CD4-positive, alpha-beta T cell (primary cell): ENCODE measurements around the gene FOXE3. TPM values are rescaled to one million over a fixed set of nuclear protein-coding genes. Genes with fewer than 3 reads are reported as not detected.

Experiments
- ATAC-seq: fragments of 200-7000 bp; cut with Tn5 transposase; one replicate; pipeline ENCODE4 v1.10.0; 2022; ENCODE audit warnings: mild to moderate bottlenecking; ENCODE audit not compliant: poor library complexity
- CTCF ChIA-PET: fragments of 350-600 bp; sonication (Branson Sonifier 250); formaldehyde crosslinking; loops from one replicate; lab custom pipeline; 2021; ENCODE audit warnings: antibody characterized with exemption, inconsistent platforms; lab: Charles Lee
- POLR2A ChIA-PET: fragments of 350-600 bp; sonication (Branson Sonifier 250); formaldehyde crosslinking; loops from one replicate; lab custom pipeline; 2021; ENCODE audit warnings: antibody characterized with exemption, inconsistent platforms; lab: Charles Lee
- DNase-seq, 14 experiments: peaks; one replicate each; pipeline ENCODE4 v3.0.0-alpha.2; 2013 to 2020; ENCODE audit warnings: mixed read lengths in 2 of 14
- H3K27ac ChIP-seq, 2 donors: one replicate each; pipeline versions ENCODE4 v1.5.1 to v1.7.0; 2013; ENCODE audit warnings: low read length in 2 of 2, low read depth in 1 of 2, mild to moderate bottlenecking in 1 of 2
- H3K27me3 ChIP-seq, 2 experiments: 1 replicate in 1 of 2; 2 replicates in 1 of 2; pipeline versions ENCODE4 v1.6.1 to v1.7.0; 2013; ENCODE audit warnings: low read length in 2 of 2, control low read depth in 1 of 2, mild to moderate bottlenecking in 1 of 2, moderate library complexity in 1 of 2; ENCODE audit not compliant: insufficient read depth in 2 of 2, control insufficient read depth in 1 of 2
- H3K36me3 ChIP-seq: one replicate; pipeline ENCODE4 v1.6.1; 2013; ENCODE audit warnings: low read length, control low read depth; ENCODE audit not compliant: insufficient read depth
- H3K4me1 ChIP-seq: one replicate; pipeline ENCODE4 v1.6.1; 2013; ENCODE audit warnings: low read length, control low read depth; ENCODE audit not compliant: insufficient read depth
- H3K4me3 ChIP-seq: one replicate; pipeline ENCODE4 v1.5.1; 2013; ENCODE audit warnings: mild to moderate bottlenecking, low read length, moderate library complexity
- H3K9me3 ChIP-seq, 2 experiments: 1 replicate in 1 of 2; 2 replicates in 1 of 2; pipeline versions ENCODE4 v1.6.1 to v1.7.0; 2013; ENCODE audit warnings: low read length in 2 of 2, mild to moderate bottlenecking in 2 of 2, control low read depth in 1 of 2, moderate library complexity in 1 of 2; ENCODE audit not compliant: control insufficient read depth in 1 of 2, insufficient read depth in 1 of 2
- H3K27ac Mint-ChIP-seq: one replicate; pipeline ENCODE4 v1.8.0; 2020; ENCODE audit warnings: mixed read lengths
- H3K27me3 Mint-ChIP-seq: one replicate; pipeline ENCODE4 v1.8.0; 2021; ENCODE audit warnings: mixed read lengths
- H3K36me3 Mint-ChIP-seq: one replicate; pipeline ENCODE4 v1.8.0; 2021; ENCODE audit warnings: low read depth, mixed read lengths
- H3K4me1 Mint-ChIP-seq: one replicate; pipeline ENCODE4 v1.8.0; 2021; ENCODE audit warnings: low read depth, mixed read lengths
- H3K4me3 Mint-ChIP-seq: one replicate; pipeline ENCODE4 v1.8.0; 2020; ENCODE audit warnings: mild to moderate bottlenecking, mixed read lengths
- H3K9me3 Mint-ChIP-seq: one replicate; pipeline ENCODE4 v1.8.0; 2020; ENCODE audit warnings: mixed read lengths
- intact Hi-C, 2 experiments: fragments of 100-400 bp; cut with DNase I in 1 of 2; cut with micrococcal nuclease in 1 of 2; formaldehyde crosslinking; loops; one replicate each; pipeline versions ENCODE4 v1.15.1 to v1.9.0; 2023 to 2025; cut with DNase I, micrococcal nuclease
- total RNA-seq, 174 experiments: library from RNA in 2 of 174; stranded (reverse) in 2 of 174; gene quantifications; one replicate each; pipeline ENCODE4 v1.2.3 and lab custom pipeline; 2021 to 2026
- TF ChIP-seq, protein P1 (sequence below): fragments of 200-600 bp; IDR thresholded peaks from one replicate; pipeline ENCODE4 v1.8.0; 2022; ENCODE audit warnings: antibody characterized with exemption, mild to moderate bottlenecking

Gene FOXE3
- total RNA-seq, 2 experiments from 2014 or later: not detected

GRCh38 chr1:47438165-47439016 is 22.3 kb downstream of the FOXE3 start:
- Histone ChIP-seq H3K27me3 (peaks cover 48 to 50% of the 10 kb centered on the region in 2 experiments), H3K4me3 (peak overlapping the region; percentile 67), H3K27ac (no peak overlapping the region), H3K9me3 (peaks cover 0 to 17% of the 10 kb centered on the region in 2 experiments), H3K36me3 (no peaks in the 10 kb centered on the region), H3K4me1 (peaks cover 40% of the 10 kb centered on the region)
- no peaks in the 10 kb centered on the region for H3K9me3 Mint-ChIP-seq
- POLR2A ChIA-PET: interaction anchor here (0.7 to 1.3 kb wide), 8 partner anchors 11 to 834 kb away, joined by 3 to 8 read pairs (median 4); partner anchors contain the start of genes CMPK1, MKNK1 and STIL
- intact Hi-C loops: loop anchor here (5.0 to 10.0 kb wide), 4 partner anchors 124 to 714 kb away; partner anchors contain the start of gene STIL (in 2 of the 2)
- H3K4me3 Mint-ChIP-seq: peak overlapping the region; percentile 87
- ATAC-seq: no peak
- TF ChIP-seq, protein P1, sequence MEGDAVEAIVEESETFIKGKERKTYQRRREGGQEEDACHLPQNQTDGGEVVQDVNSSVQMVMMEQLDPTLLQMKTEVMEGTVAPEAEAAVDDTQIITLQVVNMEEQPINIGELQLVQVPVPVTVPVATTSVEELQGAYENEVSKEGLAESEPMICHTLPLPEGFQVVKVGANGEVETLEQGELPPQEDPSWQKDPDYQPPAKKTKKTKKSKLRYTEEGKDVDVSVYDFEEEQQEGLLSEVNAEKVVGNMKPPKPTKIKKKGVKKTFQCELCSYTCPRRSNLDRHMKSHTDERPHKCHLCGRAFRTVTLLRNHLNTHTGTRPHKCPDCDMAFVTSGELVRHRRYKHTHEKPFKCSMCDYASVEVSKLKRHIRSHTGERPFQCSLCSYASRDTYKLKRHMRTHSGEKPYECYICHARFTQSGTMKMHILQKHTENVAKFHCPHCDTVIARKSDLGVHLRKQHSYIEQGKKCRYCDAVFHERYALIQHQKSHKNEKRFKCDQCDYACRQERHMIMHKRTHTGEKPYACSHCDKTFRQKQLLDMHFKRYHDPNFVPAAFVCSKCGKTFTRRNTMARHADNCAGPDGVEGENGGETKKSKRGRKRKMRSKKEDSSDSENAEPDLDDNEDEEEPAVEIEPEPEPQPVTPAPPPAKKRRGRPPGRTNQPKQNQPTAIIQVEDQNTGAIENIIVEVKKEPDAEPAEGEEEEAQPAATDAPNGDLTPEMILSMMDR: no peak
- CTCF ChIA-PET: interaction anchor here (0.7 to 3.6 kb wide), 9 partner anchors 9 to 292 kb away, joined by 3 to 20 read pairs (median 5); partner anchors contain the start of gene CMPK1
- peaks cover 26% of the 10 kb centered on the region for H3K4me1 Mint-ChIP-seq
- DNase-seq: peak in 11 of 14 experiments; percentile 19 to 68 (median 41)
- H3K27me3 Mint-ChIP-seq: peaks cover 34% of the 10 kb centered on the region
- H3K27ac Mint-ChIP-seq: peak overlapping the region; percentile 44
- H3K36me3 Mint-ChIP-seq: no peaks in the 10 kb centered on the region

DNA sequence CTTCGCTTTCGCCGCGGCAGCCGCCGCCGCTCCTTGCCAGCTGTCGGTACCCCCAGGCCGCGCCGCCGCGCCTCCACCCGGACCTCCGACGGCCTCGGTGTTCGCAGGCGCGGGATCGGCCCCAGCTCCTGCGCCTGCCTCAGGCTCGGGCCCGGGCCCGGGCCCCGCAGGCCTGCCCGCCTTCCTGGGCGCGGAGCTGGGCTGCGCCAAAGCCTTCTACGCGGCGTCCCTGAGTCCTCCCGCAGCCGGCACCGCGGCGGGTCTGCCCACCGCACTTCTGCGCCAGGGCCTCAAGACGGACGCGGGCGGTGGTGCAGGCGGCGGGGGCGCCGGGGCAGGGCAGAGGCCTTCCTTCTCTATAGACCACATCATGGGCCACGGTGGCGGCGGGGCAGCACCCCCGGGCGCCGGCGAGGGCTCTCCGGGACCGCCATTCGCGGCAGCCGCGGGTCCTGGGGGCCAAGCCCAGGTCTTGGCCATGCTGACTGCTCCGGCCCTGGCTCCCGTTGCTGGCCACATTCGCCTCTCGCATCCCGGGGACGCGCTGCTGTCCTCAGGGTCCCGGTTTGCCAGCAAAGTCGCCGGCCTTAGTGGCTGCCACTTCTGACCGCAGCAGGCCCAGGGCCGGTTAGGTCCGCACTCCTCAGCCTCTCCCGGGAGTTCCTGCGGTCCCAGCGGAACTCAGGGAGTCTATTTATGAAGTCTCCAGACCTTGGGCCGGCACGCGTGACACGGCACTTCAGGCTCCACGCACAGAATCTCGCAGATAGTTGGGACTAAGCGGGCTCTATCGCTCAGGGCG is 23.1 kb downstream of the FOXE3 start:
- Mint-ChIP-seq H3K27me3 (peaks cover 28% of the 10 kb centered on the region), H3K27ac (no peak overlapping the region), H3K36me3 (no peaks in the 10 kb centered on the region), H3K9me3 (no peaks in the 10 kb centered on the region), H3K4me3 (no peak overlapping the region), H3K4me1 (peaks cover 22% of the 10 kb centered on the region)
- ATAC-seq (no peak), DNase-seq (peak in 4 of 14 experiments; percentile 10 to 51 (median 26))
- TF ChIP-seq, protein P1: no peak
- Histone ChIP-seq H3K36me3 (no peaks in the 10 kb centered on the region), H3K9me3 (peaks cover 3 to 18% of the 10 kb centered on the region in 2 experiments), H3K4me3 (no peak overlapping the region), H3K27me3 (peaks cover 48 to 53% of the 10 kb centered on the region in 2 experiments), H3K4me1 (peaks cover 40% of the 10 kb centered on the region), H3K27ac (no peak overlapping the region)
- intact Hi-C loops: loop anchor here (5.0 to 10.0 kb wide), 4 partner anchors 124 to 714 kb away; partner anchors contain the start of gene STIL (in 2 of the 2)
- ChIA-PET POLR2A (interaction anchor here (1.2 kb wide), 1 partner anchor 106 kb away, joined by 4 read pairs; the partner anchor contains the start of gene CMPK1), CTCF (no interaction called here)
